RWPE2 (cell line): ENCODE results near the gene CCDC57.

ENCODE experiments used
- ATAC-seq: fragments of 200-7000 bp; cut with Tn5 transposase; 3 replicates; pipeline ENCODE4 v1.9.1; 2021; ENCODE audit warnings: low read depth
- DNase-seq: peaks from one replicate; pipeline ENCODE4 v3.0.0-alpha.2; 2020; ENCODE audit warnings: low spot score
- H3K27ac ChIP-seq: fragments of 450-650 bp; 2 replicates; pipeline ENCODE4 v1.5.1; 2017; ENCODE audit warnings: mild to moderate bottlenecking; ENCODE audit not compliant: poor library complexity, severe bottlenecking
- H3K27me3 ChIP-seq: fragments of 250-450 bp; sonication (Bioruptor Pico); 2 replicates; pipeline ENCODE4 v1.5.1; 2021; ENCODE audit warnings: mild to moderate bottlenecking, moderate library complexity; ENCODE audit not compliant: insufficient read depth, poor library complexity, severe bottlenecking
- H3K36me3 ChIP-seq: fragments of 250-450 bp; sonication (Bioruptor Pico); 2 replicates; pipeline ENCODE4 v1.5.1; 2020; ENCODE audit warnings: low read depth, mild to moderate bottlenecking, moderate library complexity
- H3K4me1 ChIP-seq: fragments of 250-450 bp; sonication (Bioruptor Pico); 2 replicates; pipeline ENCODE4 v1.5.1; 2021; ENCODE audit warnings: mild to moderate bottlenecking, moderate library complexity; ENCODE audit not compliant: insufficient read depth, poor library complexity, severe bottlenecking
- H3K4me3 ChIP-seq: fragments of 250-450 bp; sonication (Bioruptor Pico); 2 replicates; pipeline ENCODE4 v1.5.1; 2021; ENCODE audit warnings: mild to moderate bottlenecking, moderate library complexity; ENCODE audit not compliant: severe bottlenecking
- H3K9me3 ChIP-seq: fragments of 250-450 bp; sonication (Bioruptor Pico); 2 replicates; pipeline ENCODE4 v1.5.1; 2021; ENCODE audit warnings: mild to moderate bottlenecking, moderate library complexity; ENCODE audit not compliant: severe bottlenecking
- CTCF ChIP-seq: fragments of 450-650 bp; IDR thresholded peaks from one replicate; pipeline ENCODE4 v1.5.1; 2017; ENCODE audit warnings: mild to moderate bottlenecking, moderate library complexity; ENCODE audit not compliant: poor library complexity, severe bottlenecking

Gene CCDC57

DNA sequence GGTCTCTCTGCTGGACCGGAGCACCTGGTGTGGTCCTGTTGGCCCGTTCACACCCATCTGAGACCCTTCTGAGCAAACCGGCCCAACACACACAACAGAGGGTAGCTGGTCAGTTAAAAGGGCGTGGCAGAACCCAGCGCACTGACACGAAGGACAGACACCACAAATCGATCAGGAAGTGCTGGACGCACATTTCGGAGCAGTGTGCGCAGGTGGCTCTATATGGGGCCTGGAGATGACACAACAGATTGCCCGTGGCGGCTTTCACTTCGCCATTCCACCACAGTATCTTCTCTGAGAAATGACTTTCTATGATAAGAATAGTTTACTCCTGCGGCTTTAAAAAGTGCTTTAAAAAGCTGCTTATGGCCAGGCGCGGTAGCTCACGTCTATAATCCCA, 12.5 kb downstream of the CCDC57 start:
- Histone ChIP-seq H3K9me3 (no peaks in the 10 kb centered on the region), H3K4me1 (peaks cover 8% of the 10 kb centered on the region), H3K27me3 (no peaks in the 10 kb centered on the region), H3K36me3 (peaks cover 47% of the 10 kb centered on the region), H3K4me3 (no peak overlapping the region), H3K27ac (no peak overlapping the region)
- ATAC-seq, result no peak
- no peak for TF ChIP-seq CTCF
- DNase-seq, result no peak

- Histone ChIP-seq H3K36me3 (peaks cover 51% of the 10 kb centered on the region), H3K27me3 (no peaks in the 10 kb centered on the region), H3K9me3 (no peaks in the 10 kb centered on the region), H3K4me3 (no peak overlapping the region), H3K27ac (no peak overlapping the region), H3K4me1 (peaks cover 2% of the 10 kb centered on the region)
- ATAC-seq, result no peak
- TF ChIP-seq CTCF, result no peak
- no peak for DNase-seq
Observed at GRCh38 chr17:82199496-82199895, 13.1 kb downstream of the CCDC57 start.

GRCh38 chr17:82198092-82198491, 14.6 kb downstream of the CCDC57 start:
- no peaks in the 10 kb centered on the region for H3K9me3 ChIP-seq
- H3K36me3 ChIP-seq, result peaks cover 64% of the 10 kb centered on the region
- H3K27ac ChIP-seq, result no peak overlapping the region
- no peaks in the 10 kb centered on the region for H3K27me3 ChIP-seq
- no peaks in the 10 kb centered on the region for H3K4me1 ChIP-seq
- no peak for ATAC-seq
- H3K4me3 ChIP-seq, result no peak overlapping the region
- no peak for TF ChIP-seq CTCF
- no peak for DNase-seq

GRCh38 chr17:82195675-82196672, 16.7 kb downstream of the CCDC57 start:
- Histone ChIP-seq H3K9me3 (no peaks in the 10 kb centered on the region), H3K4me1 (no peaks in the 10 kb centered on the region), H3K36me3 (peaks cover 64% of the 10 kb centered on the region), H3K4me3 (no peak overlapping the region), H3K27ac (no peak overlapping the region), H3K27me3 (no peaks in the 10 kb centered on the region)
- DNase-seq (no peak), ATAC-seq (no peak)
- TF ChIP-seq CTCF, result no peak

DNA sequence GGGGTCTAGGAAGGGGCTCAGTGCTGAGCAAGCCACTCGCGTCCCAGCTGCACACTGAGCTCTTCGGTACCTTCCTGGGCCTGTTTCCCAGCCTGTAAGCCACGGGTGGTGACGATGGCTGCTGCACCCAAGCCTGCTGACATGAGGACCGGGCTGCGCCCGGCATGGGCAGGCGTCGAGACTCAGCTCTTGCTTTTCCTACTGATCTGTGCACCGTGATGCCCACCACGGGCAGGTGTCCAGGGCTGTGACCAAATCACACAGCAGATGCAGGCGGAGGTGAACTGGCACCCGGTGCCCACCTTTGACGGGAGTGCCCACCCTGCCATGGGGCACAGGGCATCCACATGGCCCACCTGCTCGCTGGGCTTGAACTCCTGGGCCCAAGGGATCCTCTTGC, 17.9 kb downstream of the CCDC57 start:
- Histone ChIP-seq H3K4me3 (no peak overlapping the region), H3K4me1 (no peaks in the 10 kb centered on the region), H3K27me3 (no peaks in the 10 kb centered on the region), H3K27ac (no peak overlapping the region), H3K36me3 (peaks cover 52% of the 10 kb centered on the region), H3K9me3 (no peaks in the 10 kb centered on the region)
- no peak for DNase-seq
- no peak for TF ChIP-seq CTCF
- no peak for ATAC-seq
